GM12872 (cell line): Measurements from ENCODE around the gene BACH2.

ENCODE experiments used
- TF ChIP-seq, protein P1 (sequence below): IDR thresholded peaks from 3 replicates; pipeline ENCODE4 v1.5.1; 2011; ENCODE audit warnings: low read depth, mild to moderate bottlenecking, low read length, moderate library complexity; ENCODE audit not compliant: insufficient read depth

BACH2 gene

DNA sequence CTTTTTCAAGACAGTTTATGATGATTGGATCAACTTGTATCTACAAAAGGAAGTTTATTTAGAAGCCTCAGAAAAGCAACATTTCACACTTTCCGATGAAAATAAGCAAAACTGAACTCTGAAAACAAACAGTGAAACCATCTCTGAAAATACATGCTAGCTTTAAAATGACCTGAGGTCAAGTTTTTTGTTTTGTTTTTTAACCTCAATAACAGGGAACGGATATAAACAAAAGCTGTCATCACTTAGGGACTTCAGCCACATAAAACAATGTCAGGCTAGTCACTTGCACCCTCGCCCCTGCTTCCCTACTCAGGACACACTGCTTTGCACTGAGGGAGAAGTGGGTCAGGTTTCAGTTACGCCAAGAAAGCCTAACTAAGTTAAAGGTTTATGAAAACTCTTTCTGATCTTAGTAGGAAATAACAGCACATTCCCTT lies 11.6 kb downstream of the BACH2 start:
- TF ChIP-seq, protein P1, sequence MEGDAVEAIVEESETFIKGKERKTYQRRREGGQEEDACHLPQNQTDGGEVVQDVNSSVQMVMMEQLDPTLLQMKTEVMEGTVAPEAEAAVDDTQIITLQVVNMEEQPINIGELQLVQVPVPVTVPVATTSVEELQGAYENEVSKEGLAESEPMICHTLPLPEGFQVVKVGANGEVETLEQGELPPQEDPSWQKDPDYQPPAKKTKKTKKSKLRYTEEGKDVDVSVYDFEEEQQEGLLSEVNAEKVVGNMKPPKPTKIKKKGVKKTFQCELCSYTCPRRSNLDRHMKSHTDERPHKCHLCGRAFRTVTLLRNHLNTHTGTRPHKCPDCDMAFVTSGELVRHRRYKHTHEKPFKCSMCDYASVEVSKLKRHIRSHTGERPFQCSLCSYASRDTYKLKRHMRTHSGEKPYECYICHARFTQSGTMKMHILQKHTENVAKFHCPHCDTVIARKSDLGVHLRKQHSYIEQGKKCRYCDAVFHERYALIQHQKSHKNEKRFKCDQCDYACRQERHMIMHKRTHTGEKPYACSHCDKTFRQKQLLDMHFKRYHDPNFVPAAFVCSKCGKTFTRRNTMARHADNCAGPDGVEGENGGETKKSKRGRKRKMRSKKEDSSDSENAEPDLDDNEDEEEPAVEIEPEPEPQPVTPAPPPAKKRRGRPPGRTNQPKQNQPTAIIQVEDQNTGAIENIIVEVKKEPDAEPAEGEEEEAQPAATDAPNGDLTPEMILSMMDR, result no peak

- TF ChIP-seq, protein P1, result no peak
These were observed 12.2 kb downstream of the BACH2 start for GRCh38 chr6:90284236-90285041.

- TF ChIP-seq, protein P1, result no peak
These were observed 18.5 kb downstream of the BACH2 start for GRCh38 chr6:90278129-90278528.

GRCh38 chr6:90277302-90278011 lies 19.2 kb downstream of the BACH2 start:
- TF ChIP-seq, protein P1, result no peak

GRCh38 chr6:90274451-90275030 lies 22.1 kb downstream of the BACH2 start:
- TF ChIP-seq, protein P1, result peak; percentile 30; the same call in 2 of the 3 replicates

DNA sequence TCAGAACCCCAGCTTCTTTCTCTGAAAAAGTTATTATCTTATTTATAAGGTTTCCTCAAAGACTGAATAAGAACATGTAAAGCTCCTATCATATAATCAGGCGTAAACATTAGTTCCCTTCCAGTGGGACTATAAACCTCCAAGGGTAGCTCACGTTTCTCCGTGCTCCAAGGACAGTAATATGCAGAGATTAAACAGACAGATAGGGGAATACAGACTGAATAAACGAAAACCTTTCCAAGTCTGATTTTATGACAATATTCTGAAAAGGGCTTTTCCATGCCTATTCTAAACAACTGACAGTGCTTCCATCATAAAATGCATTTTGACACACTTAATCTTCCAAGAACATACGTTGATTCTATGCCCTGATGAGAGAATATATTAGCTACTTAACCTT lies 22.8 kb downstream of the BACH2 start:
- TF ChIP-seq, protein P1, result no peak

DNA sequence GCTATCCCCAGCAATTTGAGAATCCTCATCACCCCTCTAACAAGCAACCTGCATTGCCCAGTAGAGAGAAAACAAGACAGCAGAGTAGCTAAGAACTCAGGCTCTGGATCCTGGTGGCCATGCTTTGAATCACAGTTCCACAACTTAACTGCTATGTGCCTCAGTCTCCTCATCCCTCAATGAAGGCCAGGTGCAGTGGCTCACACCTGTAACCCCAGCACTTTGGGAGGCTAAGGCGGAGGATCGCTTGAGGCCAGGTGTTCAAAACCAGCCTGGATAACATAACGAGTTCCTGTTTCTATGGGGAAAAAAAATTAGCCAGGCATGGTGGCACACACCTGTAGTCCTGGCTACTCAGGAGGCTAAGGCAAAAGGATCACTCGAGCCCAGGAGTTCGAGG lies 23.7 kb downstream of the BACH2 start:
- TF ChIP-seq, protein P1, result no peak
